Measurements from ENCODE around the gene CBY2.

Gene CBY2

DNA sequence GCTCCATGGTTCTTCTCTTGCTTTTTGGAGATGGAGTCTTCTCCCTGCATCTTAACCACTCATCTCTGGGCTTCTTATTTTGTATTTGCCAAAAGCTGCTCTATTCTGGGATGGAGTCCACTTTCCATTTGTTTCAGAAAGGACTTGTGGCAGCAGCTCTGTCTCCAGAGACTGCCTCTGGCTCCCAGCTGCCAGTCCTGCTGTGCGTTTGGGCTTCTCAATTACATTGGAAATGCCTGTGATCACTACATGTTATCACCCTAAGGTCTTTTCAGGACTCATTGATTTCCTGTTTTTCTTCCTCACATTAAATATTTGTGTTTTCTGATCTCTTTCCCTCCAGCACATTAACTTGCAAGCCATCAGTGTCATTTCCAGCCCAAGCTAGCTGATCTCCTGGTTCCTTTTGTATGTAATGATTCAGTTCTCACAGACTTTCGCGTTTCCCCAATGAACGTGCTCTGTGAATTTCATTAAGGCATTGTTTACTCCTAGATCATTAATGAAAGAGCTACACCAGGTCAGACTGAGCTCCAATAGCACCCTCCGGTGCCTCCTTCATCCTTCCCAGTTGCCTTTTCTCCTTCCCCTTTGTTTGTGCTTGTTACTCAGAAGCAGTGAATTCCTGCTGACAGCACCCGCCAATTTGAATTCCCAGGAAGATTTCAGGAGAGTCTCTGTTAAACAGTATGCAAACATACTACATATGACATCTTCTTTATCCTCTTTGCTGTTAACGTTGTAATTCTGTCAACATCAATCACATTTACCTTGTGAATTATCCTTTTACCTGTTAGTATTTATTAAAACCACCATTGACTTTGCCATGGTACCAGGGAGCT is 3.0 kb downstream of the CBY2 start:
- Histone ChIP-seq H3K27me3 (ENCODE audit: insufficient read depth, low read length, poor library complexity, severe bottlenecking) (no peaks in the 10 kb centered on the region), H4K20me1 (ENCODE audit: insufficient read depth, low read length, poor library complexity, severe bottlenecking) (no peaks in the 10 kb centered on the region), H3F3A (ENCODE audit: low read depth) (no peaks in the 10 kb centered on the region), H3K4me3 (ENCODE audit: low read length, poor library complexity, severe bottlenecking) (no peak overlapping the region), H3K79me2 (ENCODE audit: insufficient read depth, low read length) (no peaks in the 10 kb centered on the region), H3K9ac (ENCODE audit: low read depth, low read length, poor library complexity, severe bottlenecking) (no peak overlapping the region), H3K4me2 (ENCODE audit: low read depth, low read length, poor library complexity, severe bottlenecking) (no peak overlapping the region), H3K36me3 (ENCODE audit: insufficient read depth, low read length) (no peaks in the 10 kb centered on the region), H2AFZ (ENCODE audit: low read length) (no peak overlapping the region), H3K9me2 (replicated peaks; ENCODE audit: low read depth, low read length) (no peaks in the 10 kb centered on the region), H3K4me1 (ENCODE audit: insufficient read depth, low read length, poor library complexity, severe bottlenecking) (no peaks in the 10 kb centered on the region), H3K9me3 (ENCODE audit: insufficient read depth, low read depth, low read length) (no peaks in the 10 kb centered on the region)
- TF ChIP-seq, protein P1, sequence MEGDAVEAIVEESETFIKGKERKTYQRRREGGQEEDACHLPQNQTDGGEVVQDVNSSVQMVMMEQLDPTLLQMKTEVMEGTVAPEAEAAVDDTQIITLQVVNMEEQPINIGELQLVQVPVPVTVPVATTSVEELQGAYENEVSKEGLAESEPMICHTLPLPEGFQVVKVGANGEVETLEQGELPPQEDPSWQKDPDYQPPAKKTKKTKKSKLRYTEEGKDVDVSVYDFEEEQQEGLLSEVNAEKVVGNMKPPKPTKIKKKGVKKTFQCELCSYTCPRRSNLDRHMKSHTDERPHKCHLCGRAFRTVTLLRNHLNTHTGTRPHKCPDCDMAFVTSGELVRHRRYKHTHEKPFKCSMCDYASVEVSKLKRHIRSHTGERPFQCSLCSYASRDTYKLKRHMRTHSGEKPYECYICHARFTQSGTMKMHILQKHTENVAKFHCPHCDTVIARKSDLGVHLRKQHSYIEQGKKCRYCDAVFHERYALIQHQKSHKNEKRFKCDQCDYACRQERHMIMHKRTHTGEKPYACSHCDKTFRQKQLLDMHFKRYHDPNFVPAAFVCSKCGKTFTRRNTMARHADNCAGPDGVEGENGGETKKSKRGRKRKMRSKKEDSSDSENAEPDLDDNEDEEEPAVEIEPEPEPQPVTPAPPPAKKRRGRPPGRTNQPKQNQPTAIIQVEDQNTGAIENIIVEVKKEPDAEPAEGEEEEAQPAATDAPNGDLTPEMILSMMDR (conservative IDR thresholded peaks at IDR 0.05; ENCODE audit: low read length): no peak
- TF ChIP-seq EZH2phosphoT487 (IDR thresholded peaks at IDR 0.05; ENCODE audit: borderline replicate concordance): no peak

DNA sequence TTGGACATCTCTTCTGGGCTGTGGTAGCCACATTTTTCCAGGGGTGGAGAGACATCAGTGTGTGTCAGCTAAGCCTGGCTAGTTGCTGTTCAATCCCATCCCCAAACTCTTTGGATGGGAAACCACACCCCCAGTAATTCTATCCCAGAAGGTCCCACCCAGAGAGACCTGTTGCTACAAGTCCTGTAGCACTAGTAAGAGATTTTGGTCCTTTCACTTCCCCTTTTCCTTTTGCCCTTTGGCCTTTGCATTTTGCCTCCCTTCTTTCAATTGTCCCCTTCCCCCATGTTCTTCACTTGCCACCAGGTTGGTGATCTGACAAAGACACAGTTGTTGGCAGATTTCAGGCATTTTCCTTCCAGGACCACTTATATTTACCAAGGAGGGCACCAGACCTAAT is 3.8 kb downstream of the CBY2 start:
- no peak overlapping the region for H2AFZ ChIP-seq (ENCODE audit: low read length)
- no peaks in the 10 kb centered on the region for H3F3A ChIP-seq (ENCODE audit: low read depth)
- no peaks in the 10 kb centered on the region for H3K27me3 ChIP-seq (ENCODE audit: insufficient read depth, low read length, poor library complexity, severe bottlenecking)
- H3K4me2 ChIP-seq (ENCODE audit: low read depth, low read length, poor library complexity, severe bottlenecking): no peak overlapping the region
- no peaks in the 10 kb centered on the region for H3K79me2 ChIP-seq (ENCODE audit: insufficient read depth, low read length)
- H3K4me3 ChIP-seq (ENCODE audit: low read length, poor library complexity, severe bottlenecking): no peak overlapping the region
- no peak overlapping the region for H3K9ac ChIP-seq (ENCODE audit: low read depth, low read length, poor library complexity, severe bottlenecking)
- H3K9me3 ChIP-seq (ENCODE audit: insufficient read depth, low read depth, low read length): no peaks in the 10 kb centered on the region
- H3K4me1 ChIP-seq (ENCODE audit: insufficient read depth, low read length, poor library complexity, severe bottlenecking): no peaks in the 10 kb centered on the region
- H3K36me3 ChIP-seq (ENCODE audit: insufficient read depth, low read length): no peaks in the 10 kb centered on the region
- no peak for TF ChIP-seq EZH2phosphoT487 (IDR thresholded peaks at IDR 0.05; ENCODE audit: borderline replicate concordance)
- TF ChIP-seq, protein P1 (conservative IDR thresholded peaks at IDR 0.05; ENCODE audit: low read length): no peak
- no peaks in the 10 kb centered on the region for H4K20me1 ChIP-seq (ENCODE audit: insufficient read depth, low read length, poor library complexity, severe bottlenecking)
- no peaks in the 10 kb centered on the region for H3K9me2 ChIP-seq (replicated peaks; ENCODE audit: low read depth, low read length)

DNA sequence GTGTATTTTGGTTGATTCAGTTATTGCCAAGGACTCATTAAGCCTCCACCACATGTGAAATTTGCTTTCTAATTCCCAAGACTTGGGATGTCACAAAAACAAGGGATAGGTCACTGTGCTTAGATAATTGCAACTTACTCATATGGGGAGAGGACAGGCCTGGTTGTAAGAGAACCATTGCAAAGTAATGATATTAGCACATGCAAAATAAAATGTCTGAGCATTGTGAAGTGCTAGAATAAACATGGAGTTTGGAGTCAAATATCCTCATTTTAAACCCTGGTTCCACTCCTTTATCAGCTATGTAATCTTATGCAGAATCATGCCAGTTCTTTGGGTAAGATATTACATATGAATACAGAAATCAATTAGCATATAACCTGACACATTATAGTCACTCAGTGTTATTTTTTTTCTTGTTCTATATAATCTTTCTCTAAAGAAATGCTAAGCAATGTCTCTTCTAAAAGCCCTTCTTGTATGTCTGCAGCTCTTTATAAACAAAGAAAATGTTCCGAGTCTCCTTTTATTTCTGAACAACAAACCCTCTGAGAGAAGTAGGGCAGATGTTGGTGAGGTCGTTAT is 5.5 kb downstream of the CBY2 start:
- no peak overlapping the region for H3K4me3 ChIP-seq (ENCODE audit: low read length, poor library complexity, severe bottlenecking)
- H3K9ac ChIP-seq (ENCODE audit: low read depth, low read length, poor library complexity, severe bottlenecking): no peak overlapping the region
- H3K4me1 ChIP-seq (ENCODE audit: insufficient read depth, low read length, poor library complexity, severe bottlenecking): no peaks in the 10 kb centered on the region
- no peak overlapping the region for H2AFZ ChIP-seq (ENCODE audit: low read length)
- no peaks in the 10 kb centered on the region for H4K20me1 ChIP-seq (ENCODE audit: insufficient read depth, low read length, poor library complexity, severe bottlenecking)
- H3K4me2 ChIP-seq (ENCODE audit: low read depth, low read length, poor library complexity, severe bottlenecking): no peak overlapping the region
- no peaks in the 10 kb centered on the region for H3K79me2 ChIP-seq (ENCODE audit: insufficient read depth, low read length)
- no peaks in the 10 kb centered on the region for H3K9me2 ChIP-seq (replicated peaks; ENCODE audit: low read depth, low read length)
- no peak for TF ChIP-seq EZH2phosphoT487 (IDR thresholded peaks at IDR 0.05; ENCODE audit: borderline replicate concordance)
- TF ChIP-seq, protein P1 (conservative IDR thresholded peaks at IDR 0.05; ENCODE audit: low read length): no peak
- H3K27me3 ChIP-seq (ENCODE audit: insufficient read depth, low read length, poor library complexity, severe bottlenecking): no peaks in the 10 kb centered on the region
- H3F3A ChIP-seq (ENCODE audit: low read depth): no peaks in the 10 kb centered on the region
- H3K36me3 ChIP-seq (ENCODE audit: insufficient read depth, low read length): no peaks in the 10 kb centered on the region
- H3K9me3 ChIP-seq (ENCODE audit: insufficient read depth, low read depth, low read length): no peaks in the 10 kb centered on the region

All from Loucy (cell line).